RCC 7860 (cell line): Measurements from ENCODE around the gene MIP.
A peak's percentile ranks its signal among the peaks of the same experiment; 100 is the strongest.
"Not testable (repeated sequence)": the region's sequence is repeated elsewhere in the genome, so short reads cannot be mapped to it uniquely, and the experiment has no call there.

Source experiments
- DNase-seq: peaks from one replicate; pipeline ENCODE4 v3.0.0-alpha.2; 2015; ENCODE audit warnings: low spot score
- FAIRE-seq: peaks from 2 replicates; lab custom pipeline; 2012; peaks lifted over from hg19 to GRCh38; lab: Jason Lieb, UNC

The MIP gene

GRCh38 chr12:56454557-56454956 is at the start of gene MIP:
TSS of gene MIP (minus strand) at chr12:56454657. CDS start at chr12:56454613, 44 bp downstream.
- FAIRE-seq: no peak
- DNase-seq: no peak

- not testable (repeated sequence) for FAIRE-seq, DNase-seq
Measured at GRCh38 chr12:56499879-56500278, 45.4 kb upstream of the MIP start.

- FAIRE-seq, DNase-seq: not testable (repeated sequence)
Measured at GRCh38 chr12:56499452-56499851, 45.0 kb upstream of the MIP start.

- not testable (repeated sequence) for FAIRE-seq, DNase-seq
Measured at GRCh38 chr12:56498126-56498902, 43.9 kb upstream of the MIP start.

GRCh38 chr12:56496704-56497103 is 42.2 kb upstream of the MIP start:
- DNase-seq, FAIRE-seq: not testable (repeated sequence)

- not testable (repeated sequence) for FAIRE-seq
Measured at GRCh38 chr12:56494481-56494880, 40.0 kb upstream of the MIP start.

GRCh38 chr12:56494106-56494415 is 39.6 kb upstream of the MIP start:
- not testable (repeated sequence) for FAIRE-seq, DNase-seq

More at GRCh38 chr12:56494481-56494880, 40.0 kb upstream of the MIP start:
- not testable (repeated sequence) for DNase-seq

GRCh38 chr12:56493409-56494105 is 39.1 kb upstream of the MIP start:
- FAIRE-seq, DNase-seq: not testable (repeated sequence)

- DNase-seq: no peak
- no peak for FAIRE-seq
Measured at GRCh38 chr12:56490360-56490759, 35.9 kb upstream of the MIP start.

GRCh38 chr12:56488041-56488955 is 33.8 kb upstream of the MIP start, which contains the start of gene GLS2:
TSS of gene GLS2 (minus strand) at chr12:56488161. CDS start at chr12:56488118, 43 bp downstream.
- FAIRE-seq: no peak
- DNase-seq: no peak

- FAIRE-seq: no peak
Measured at GRCh38 chr12:56487448-56488040, 33.1 kb upstream of the MIP start.

GRCh38 chr12:56486694-56487093 is 32.2 kb upstream of the MIP start:
- no peak for FAIRE-seq
- no peak for DNase-seq

More at GRCh38 chr12:56487448-56488040, 33.1 kb upstream of the MIP start:
- no peak for DNase-seq

GRCh38 chr12:56484566-56484965 is 30.1 kb upstream of the MIP start:
- DNase-seq: no peak
- no peak for FAIRE-seq

GRCh38 chr12:56479625-56480024 is 25.2 kb upstream of the MIP start:
- no peak for DNase-seq
- FAIRE-seq: no peak

GRCh38 chr12:56477521-56478225 is 23.2 kb upstream of the MIP start:
- FAIRE-seq (no peak), DNase-seq (no peak)

GRCh38 chr12:56476972-56477432 is 22.5 kb upstream of the MIP start:
- no peak for DNase-seq
- no peak for FAIRE-seq

- FAIRE-seq: no peak
Measured at GRCh38 chr12:56476143-56476542, 21.7 kb upstream of the MIP start.

GRCh38 chr12:56474389-56474788 is 19.9 kb upstream of the MIP start:
- FAIRE-seq (no peak), DNase-seq (no peak)

More at GRCh38 chr12:56476143-56476542, 21.7 kb upstream of the MIP start:
- DNase-seq: no peak

GRCh38 chr12:56469007-56469930 is 14.8 kb upstream of the MIP start:
- DNase-seq: peak; percentile 14
- FAIRE-seq: no peak
